Testis (tissue), 3 donors: ENCODE measurements around the gene OTOP3. TPM values are rescaled to one million over a fixed set of nuclear protein-coding genes. Genes with fewer than 3 reads are reported as not detected.

ENCODE experiments used
- DNase-seq: peaks from one replicate; pipeline ENCODE4 v3.0.0-alpha.2; 2019
- H3K27ac ChIP-seq, 2 donors: fragments of 200-600 bp; sonication (generic); one replicate each; pipeline ENCODE4 v1.5.1; 2019
- H3K27me3 ChIP-seq: fragments of 200-600 bp; sonication (generic); one replicate; pipeline ENCODE4 v1.5.1; 2019
- H3K36me3 ChIP-seq: fragments of 200-600 bp; sonication (generic); one replicate; pipeline ENCODE4 v1.5.1; 2017; ENCODE audit warnings: low read depth; ENCODE audit errors: missing control alignments
- H3K4me1 ChIP-seq: fragments of 200-600 bp; sonication (generic); one replicate; pipeline ENCODE4 v1.5.1; 2019
- H3K4me3 ChIP-seq, 2 donors: fragments of 200-600 bp; sonication (generic); one replicate each; pipeline ENCODE4 v1.5.1; 2017 to 2019
- H3K9me3 ChIP-seq: fragments of 200-600 bp; sonication (generic); one replicate; pipeline ENCODE4 v1.5.1; 2017
- CTCF ChIP-seq, 3 experiments: fragments of 450-650 bp in 2 of 3; fragments of 200-600 bp in 1 of 3; sonication (generic) in 1 of 3; IDR thresholded peaks; one replicate each; pipeline ENCODE4 v1.5.1; 2016 to 2019; ENCODE audit warnings: antibody characterized with exemption in 3 of 3, mild to moderate bottlenecking in 2 of 3, moderate library complexity in 1 of 3
- POLR2A ChIP-seq: fragments of 450-650 bp; IDR thresholded peaks from one replicate; pipeline ENCODE4 v1.6.1; 2017; ENCODE audit warnings: antibody characterized with exemption, mild to moderate bottlenecking, moderate library complexity
- WGBS, 2 donors: methylation state at CpG; one replicate each; pipeline ENCODE4 v1.1.5; 2018; 5-methylcytosine and 5-hydroxymethylcytosine counted together
- intact Hi-C: fragments of 100-400 bp; cut with DNase I; formaldehyde crosslinking; loops from one replicate; pipeline ENCODE4 v1.15.1; 2023; ENCODE audit warnings: low total_unique reads
- polyA plus RNA-seq: library from polyadenylated mRNA; stranded (reverse); fragments of 350-450 nt; fragmentation: Illumina TruSeq; extraction: RNeasy Lipid Tissue Mini Kit (QIAGEN cat#74804); gene quantifications from one replicate; pipeline ENCODE4 v1.2.3, GENCODE V29; 2014; ENCODE audit warnings: low read depth, low replicate concordance; ENCODE audit not compliant: insufficient read depth
- total RNA-seq, 2 donors: library from RNA; depleted of rRNA; stranded (reverse); fragments of >200 nt; gene quantifications; one replicate each; pipeline ENCODE4 v1.2.3, GENCODE V29; 2016

OTOP3 gene
- total and polyA plus RNA-seq, 3 donors from 2014 or later, result 0.12 TPM; not detected in 2

GRCh38 chr17:74918906-74919305 lies 16.8 kb upstream of the OTOP3 start:
- WGBS, 2 donors, result 68 to 74% methylated on average over 5 of the region's 5 CpGs
- DNase-seq, result no peak
- H3K36me3 ChIP-seq, result no peaks in the 10 kb centered on the region
- intact Hi-C loops, result no loop called here
- no peaks in the 10 kb centered on the region for H3K27me3 ChIP-seq
- H3K4me3 ChIP-seq, result no peak overlapping the region
- TF ChIP-seq CTCF (IDR thresholded peaks at IDR 0.05) (no peak), POLR2A (no peak)
- H3K9me3 ChIP-seq, result no peaks in the 10 kb centered on the region
- H3K4me1 ChIP-seq, result peaks cover 15% of the 10 kb centered on the region
- no peak overlapping the region for H3K27ac ChIP-seq

- TF ChIP-seq POLR2A, result no peak
- TF ChIP-seq CTCF (IDR thresholded peaks at IDR 0.05), result no peak
- DNase-seq, result peak; percentile 21
Measured at GRCh38 chr17:74919440-74920305, 16.0 kb upstream of the OTOP3 start.

GRCh38 chr17:74920306-74920620 lies 15.4 kb upstream of the OTOP3 start:
- Histone ChIP-seq H3K4me3 (peak overlapping the region in 1 of 2 donors; percentile 23), H3K27me3 (no peaks in the 10 kb centered on the region), H3K4me1 (peaks cover 20% of the 10 kb centered on the region), H3K36me3 (no peaks in the 10 kb centered on the region), H3K27ac (no peak overlapping the region), H3K9me3 (no peaks in the 10 kb centered on the region)
- WGBS, 2 donors, result 81% methylated on average over 27 of the region's 27 CpGs; no CpG with 5 or more reads in 1 of the 2 donors
- no peak for DNase-seq
- intact Hi-C loops, result no loop called here
- TF ChIP-seq CTCF (IDR thresholded peaks at IDR 0.05), result no peak
- no peak for TF ChIP-seq POLR2A

More at GRCh38 chr17:74919440-74920305, 16.0 kb upstream of the OTOP3 start:
- peaks cover 20% of the 10 kb centered on the region for H3K4me1 ChIP-seq
- no peaks in the 10 kb centered on the region for H3K27me3 ChIP-seq
- 35 to 51% methylated on average over 11 to 67 of the region's 67 CpGs for WGBS, 2 donors
- no peak overlapping the region for H3K27ac ChIP-seq
- H3K9me3 ChIP-seq, result no peaks in the 10 kb centered on the region
- intact Hi-C loops, result no loop called here
- H3K36me3 ChIP-seq, result no peaks in the 10 kb centered on the region
- H3K4me3 ChIP-seq, result peak overlapping the region in 1 of 2 donors; percentile 23

- Histone ChIP-seq H3K4me1 (peaks cover 20% of the 10 kb centered on the region), H3K27me3 (no peaks in the 10 kb centered on the region), H3K4me3 (no peak overlapping the region), H3K36me3 (no peaks in the 10 kb centered on the region), H3K27ac (no peak overlapping the region), H3K9me3 (no peaks in the 10 kb centered on the region)
- WGBS, 2 donors, result 50 to 68% methylated on average over 5 to 6 of the region's 6 CpGs
- DNase-seq, result no peak
- intact Hi-C loops, result no loop called here
- TF ChIP-seq POLR2A (no peak), CTCF (IDR thresholded peaks at IDR 0.05) (no peak)
Measured at GRCh38 chr17:74920642-74921025, 15.1 kb upstream of the OTOP3 start.
